ENCODE measurements around the gene BYSL. TPM values are rescaled to one million over a fixed set of nuclear protein-coding genes. Genes with fewer than 3 reads are reported as not detected.

BYSL gene
- total RNA-seq, 1 experiment from 2014 or later, result 50.8 TPM

- no peak for DNase-seq (ENCODE audit: low spot score)
- ATAC-seq, result no peak
- ChIA-PET CTCF (interaction anchor here (0.8 to 1.3 kb wide), 3 partner anchors 42 to 226 kb away, joined by 3 to 4 read pairs (median 3); partner anchors contain the start of genes BYSL, MED20 and TOMM6), POLR2A (no interaction called here)
- H3K27ac Mint-ChIP-seq, result peak overlapping the region; percentile 32; the same call in 1 of the 2 replicates
- no peak for TF ChIP-seq ZNF138 (CRISPR knock-in tag; conservative IDR thresholded peaks at IDR 0.05)
- TF ChIP-seq AFF4 (CRISPR knock-in tag; IDR thresholded peaks at IDR 0.05; ENCODE audit: borderline replicate concordance), result no peak
- TF ChIP-seq FOXP1 (CRISPR knock-in tag; IDR thresholded peaks at IDR 0.05; ENCODE audit: borderline replicate concordance), result no peak
- no peak for TF ChIP-seq ELF4 (CRISPR knock-in tag; IDR thresholded peaks at IDR 0.05; ENCODE audit: low read depth)
- no peak for TF ChIP-seq NFE2L1 (CRISPR knock-in tag; IDR thresholded peaks at IDR 0.05)
- no peak for TF ChIP-seq ZNF671 (CRISPR knock-in tag; IDR thresholded peaks at IDR 0.05)
- TF ChIP-seq, protein P1, sequence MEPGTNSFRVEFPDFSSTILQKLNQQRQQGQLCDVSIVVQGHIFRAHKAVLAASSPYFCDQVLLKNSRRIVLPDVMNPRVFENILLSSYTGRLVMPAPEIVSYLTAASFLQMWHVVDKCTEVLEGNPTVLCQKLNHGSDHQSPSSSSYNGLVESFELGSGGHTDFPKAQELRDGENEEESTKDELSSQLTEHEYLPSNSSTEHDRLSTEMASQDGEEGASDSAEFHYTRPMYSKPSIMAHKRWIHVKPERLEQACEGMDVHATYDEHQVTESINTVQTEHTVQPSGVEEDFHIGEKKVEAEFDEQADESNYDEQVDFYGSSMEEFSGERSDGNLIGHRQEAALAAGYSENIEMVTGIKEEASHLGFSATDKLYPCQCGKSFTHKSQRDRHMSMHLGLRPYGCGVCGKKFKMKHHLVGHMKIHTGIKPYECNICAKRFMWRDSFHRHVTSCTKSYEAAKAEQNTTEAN (CRISPR knock-in tag; IDR thresholded peaks at IDR 0.05), result no peak
- TF ChIP-seq, protein P2, sequence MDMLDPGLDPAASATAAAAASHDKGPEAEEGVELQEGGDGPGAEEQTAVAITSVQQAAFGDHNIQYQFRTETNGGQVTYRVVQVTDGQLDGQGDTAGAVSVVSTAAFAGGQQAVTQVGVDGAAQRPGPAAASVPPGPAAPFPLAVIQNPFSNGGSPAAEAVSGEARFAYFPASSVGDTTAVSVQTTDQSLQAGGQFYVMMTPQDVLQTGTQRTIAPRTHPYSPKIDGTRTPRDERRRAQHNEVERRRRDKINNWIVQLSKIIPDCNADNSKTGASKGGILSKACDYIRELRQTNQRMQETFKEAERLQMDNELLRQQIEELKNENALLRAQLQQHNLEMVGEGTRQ (CRISPR knock-in tag; IDR thresholded peaks at IDR 0.05), result no peak
- TF ChIP-seq ZNF232 (CRISPR knock-in tag; IDR thresholded peaks at IDR 0.05), result no peak
- no peak for TF ChIP-seq MXD4 (CRISPR knock-in tag; IDR thresholded peaks at IDR 0.05; ENCODE audit: borderline replicate concordance)
- no peak for TF ChIP-seq GABPB1 (CRISPR knock-in tag; IDR thresholded peaks at IDR 0.05)
- TF ChIP-seq, protein P3, sequence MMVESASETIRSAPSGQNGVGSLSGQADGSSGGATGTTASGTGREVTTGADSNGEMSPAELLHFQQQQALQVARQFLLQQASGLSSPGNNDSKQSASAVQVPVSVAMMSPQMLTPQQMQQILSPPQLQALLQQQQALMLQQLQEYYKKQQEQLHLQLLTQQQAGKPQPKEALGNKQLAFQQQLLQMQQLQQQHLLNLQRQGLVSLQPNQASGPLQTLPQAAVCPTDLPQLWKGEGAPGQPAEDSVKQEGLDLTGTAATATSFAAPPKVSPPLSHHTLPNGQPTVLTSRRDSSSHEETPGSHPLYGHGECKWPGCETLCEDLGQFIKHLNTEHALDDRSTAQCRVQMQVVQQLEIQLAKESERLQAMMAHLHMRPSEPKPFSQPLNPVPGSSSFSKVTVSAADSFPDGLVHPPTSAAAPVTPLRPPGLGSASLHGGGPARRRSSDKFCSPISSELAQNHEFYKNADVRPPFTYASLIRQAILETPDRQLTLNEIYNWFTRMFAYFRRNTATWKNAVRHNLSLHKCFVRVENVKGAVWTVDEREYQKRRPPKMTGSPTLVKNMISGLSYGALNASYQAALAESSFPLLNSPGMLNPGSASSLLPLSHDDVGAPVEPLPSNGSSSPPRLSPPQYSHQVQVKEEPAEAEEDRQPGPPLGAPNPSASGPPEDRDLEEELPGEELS (CRISPR knock-in tag; IDR thresholded peaks at IDR 0.05), result no peak
- TF ChIP-seq ATF1 (CRISPR knock-in tag; IDR thresholded peaks at IDR 0.05), result no peak
- no peak for TF ChIP-seq FOXJ3 (CRISPR knock-in tag; IDR thresholded peaks at IDR 0.05; ENCODE audit: borderline replicate concordance)
- no peak for TF ChIP-seq ESRRA (CRISPR knock-in tag; IDR thresholded peaks at IDR 0.05; ENCODE audit: borderline replicate concordance)
- H3K4me1 Mint-ChIP-seq, result 0 out of 2 replicates have a peak, but pooled peaks cover 11% of the 10 kb centered on the region
- no peaks in the 10 kb centered on the region for H3K27me3 Mint-ChIP-seq (ENCODE audit: low read depth)
- H3K4me3 Mint-ChIP-seq, result no peak overlapping the region
- H3K9me3 Mint-ChIP-seq, result no peaks in the 10 kb centered on the region
- H3K36me3 Mint-ChIP-seq, result no peaks in the 10 kb centered on the region
These were observed 42.3 kb upstream of the BYSL start for GRCh38 chr6:41878961-41879405.

- POLR2A ChIA-PET, result interaction anchor here (0.6 kb wide), 1 partner anchor 734 kb away, joined by 4 read pairs; no protein-coding TSS in a partner anchor
- H3K36me3 Mint-ChIP-seq, result no peaks in the 10 kb centered on the region
These were observed 39.8 kb upstream of the BYSL start for GRCh38 chr6:41881506-41881905.

More at GRCh38 chr6:41881506-41881905, 39.8 kb upstream of the BYSL start:
- Mint-ChIP-seq H3K9me3 (no peaks in the 10 kb centered on the region), H3K4me3 (no peak overlapping the region), H3K27me3 (ENCODE audit: low read depth) (no peaks in the 10 kb centered on the region), H3K27ac (no peak overlapping the region), H3K4me1 (0 out of 2 replicates have a peak, but pooled peaks cover 11% of the 10 kb centered on the region)
- DNase-seq (ENCODE audit: low spot score) (no peak), ATAC-seq (no peak)
- TF ChIP-seq OVOL2 (CRISPR knock-in tag; IDR thresholded peaks at IDR 0.05; ENCODE audit: borderline replicate concordance), result no peak
- CTCF ChIA-PET, result interaction anchor here (1.0 kb wide), 1 partner anchor 95 kb away, joined by 5 read pairs; no protein-coding TSS in a partner anchor
